ENCODE data around the gene UPK3B.

- TF ChIP-seq ILF3 (IDR thresholded peaks at IDR 0.05; ENCODE audit: borderline replicate concordance) = no peak
- no peak for TF ChIP-seq CTCF (IDR thresholded peaks at IDR 0.05 in 2 of 3, conservative IDR thresholded peaks at IDR 0.05 in 1 of 3; ENCODE audit: insufficient read depth in 2 of 3, low read depth in 1 of 3, low read length in 3 of 3)
Observed at GRCh38 chr7:76507723-76508406, 2.5 kb upstream of the UPK3B start.

Measured in K562 (cell line).